HG02885 (cell line): Measurements from ENCODE around the gene PLD5.
A peak's percentile ranks its signal among the peaks of the same experiment; 100 is the strongest.

ENCODE experiments used
- ATAC-seq: cut with Tn5 transposase; IDR thresholded peaks from one replicate; pipeline ENCODE4 v1.9.1; 2021; ENCODE audit warnings: mild to moderate bottlenecking; ENCODE audit not compliant: unreplicated experiment, poor library complexity

Gene PLD5

DNA sequence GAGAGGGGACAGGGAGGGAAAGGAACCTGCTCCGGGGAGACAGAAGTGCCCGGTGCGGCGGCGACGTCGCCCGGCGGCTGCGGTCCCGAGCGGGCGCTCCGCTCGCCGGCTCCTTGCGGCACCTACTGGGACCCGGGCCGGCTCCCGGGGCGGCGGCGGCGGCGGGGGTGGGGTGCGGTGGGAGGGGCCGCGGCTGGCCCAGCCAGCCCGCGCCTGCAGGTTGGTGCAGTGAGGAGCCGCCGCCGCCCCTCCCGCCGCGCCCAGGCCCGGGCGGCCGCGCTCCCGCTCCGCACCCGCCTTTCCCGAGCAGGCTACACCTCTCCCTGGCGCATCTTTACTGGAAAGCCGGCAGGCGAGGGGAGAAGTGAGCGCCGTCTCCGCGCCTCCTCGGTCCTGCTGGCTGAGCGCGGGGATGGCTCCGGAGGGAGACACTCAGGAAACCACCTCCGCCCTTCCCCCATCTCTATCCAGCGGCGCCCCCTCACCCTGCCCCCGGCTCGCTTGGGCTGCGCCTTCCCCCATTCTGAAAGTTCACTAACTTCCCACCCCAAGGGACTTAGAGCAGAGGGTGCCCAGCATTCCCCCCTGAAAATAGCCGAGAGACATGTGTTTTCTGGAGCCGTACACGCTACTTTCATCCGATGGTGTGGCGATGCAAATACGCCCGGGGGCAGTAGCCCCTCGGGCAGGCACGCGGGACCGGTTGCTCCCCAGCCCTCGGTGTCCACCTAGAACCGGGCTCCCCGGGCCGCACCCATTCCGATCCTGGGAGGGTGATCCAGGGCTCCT lies at the start of gene PLD5:
Gene PLD5, minus strand, starts transcription at position 127 of the 789 bp plus-strand sequence.
- no peak for ATAC-seq

DNA sequence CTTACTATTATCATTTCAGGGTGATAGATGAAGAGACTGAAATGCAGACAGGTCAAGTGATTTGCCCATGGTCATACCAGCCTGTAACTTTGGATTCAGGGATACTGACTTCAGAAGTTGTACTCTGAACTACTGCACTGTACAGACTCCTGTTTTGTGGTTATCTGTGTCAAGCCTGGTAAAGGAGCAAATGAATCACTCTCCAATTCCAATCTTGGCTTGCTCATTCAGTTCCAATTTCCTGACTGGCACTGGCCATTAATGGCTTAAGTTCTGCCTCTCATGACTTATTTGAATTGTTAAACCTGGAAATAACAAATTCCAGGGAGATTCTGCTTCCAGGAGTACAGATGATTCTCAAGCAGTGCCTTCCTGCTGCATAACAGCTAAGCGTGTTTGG lies 45.4 kb upstream of the PLD5 start:
- ATAC-seq, result no peak

DNA sequence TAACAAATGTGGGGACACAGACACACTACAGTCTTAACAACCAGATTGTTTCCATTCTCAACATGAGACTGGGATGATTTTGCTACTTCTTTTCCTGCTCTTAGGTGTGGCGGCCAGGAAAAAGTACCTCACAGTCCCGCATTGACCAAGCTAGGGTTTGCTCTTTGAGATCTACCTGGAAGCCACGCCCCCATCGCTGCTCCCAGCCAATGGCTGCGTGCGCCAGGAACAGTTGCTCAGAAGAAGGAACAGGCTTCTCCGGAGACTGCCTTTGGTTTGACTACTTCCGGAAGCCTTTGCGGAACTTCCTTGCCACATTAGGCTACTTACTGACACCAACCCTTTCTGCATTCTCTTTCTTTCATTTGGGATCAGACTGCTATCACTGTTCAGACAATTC lies 44.2 kb upstream of the PLD5 start:
- no peak for ATAC-seq

DNA sequence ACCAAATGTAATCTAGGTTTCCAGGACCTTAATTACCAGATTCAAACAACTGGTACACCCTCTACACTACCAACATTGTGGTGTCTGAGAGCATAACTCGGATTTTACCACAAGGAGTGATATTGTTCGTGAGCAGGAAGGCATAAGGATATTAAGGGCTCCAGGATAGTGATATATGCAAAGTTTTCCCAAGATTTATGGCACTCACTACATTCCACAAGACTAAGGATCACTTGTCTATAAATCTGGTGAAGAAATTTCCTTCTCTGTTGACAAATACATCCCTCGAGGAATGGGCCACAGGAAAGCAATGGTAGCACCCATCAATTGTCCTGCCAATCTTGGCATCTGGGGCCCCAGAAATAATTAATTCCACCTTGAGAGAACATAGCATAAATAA lies 43.1 kb upstream of the PLD5 start:
- no peak for ATAC-seq

DNA sequence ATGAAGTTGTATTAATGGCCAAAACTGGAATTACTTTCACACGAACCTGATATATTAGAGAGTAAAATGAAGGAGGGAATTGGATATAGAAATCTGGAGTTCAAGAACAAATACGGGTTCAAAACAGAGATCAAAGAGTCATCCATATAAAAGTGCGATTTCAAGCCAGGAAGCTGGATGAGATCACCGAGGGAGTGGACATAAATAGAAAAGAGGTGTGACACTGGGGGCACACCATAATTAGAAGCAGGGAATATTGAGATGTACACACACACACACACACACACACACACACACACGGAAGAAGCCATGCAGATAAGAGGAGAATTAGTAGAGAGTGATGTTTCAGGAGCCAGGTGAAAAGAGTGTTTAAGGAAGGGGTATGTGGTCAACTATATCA lies 32.3 kb upstream of the PLD5 start:
- no peak for ATAC-seq

DNA sequence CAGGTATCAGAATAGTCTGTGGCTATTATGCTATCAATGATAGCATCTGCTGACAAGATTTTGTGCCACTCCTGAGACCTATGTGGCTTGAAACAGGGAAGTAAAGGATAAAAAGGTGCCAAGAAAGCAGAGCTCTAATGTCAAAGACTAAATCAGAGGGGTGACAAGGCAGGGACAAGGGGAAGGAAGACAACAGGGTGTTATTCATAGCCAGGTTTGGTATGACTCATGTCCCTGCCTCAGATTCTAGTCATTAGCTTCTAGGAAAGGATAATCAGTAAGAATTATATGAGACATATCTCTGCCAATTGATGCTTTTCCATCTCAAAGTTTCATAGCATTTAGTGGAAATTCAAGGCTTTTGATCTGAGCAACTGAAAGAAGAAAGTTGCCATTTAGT lies 31.8 kb upstream of the PLD5 start:
- no peak for ATAC-seq

DNA sequence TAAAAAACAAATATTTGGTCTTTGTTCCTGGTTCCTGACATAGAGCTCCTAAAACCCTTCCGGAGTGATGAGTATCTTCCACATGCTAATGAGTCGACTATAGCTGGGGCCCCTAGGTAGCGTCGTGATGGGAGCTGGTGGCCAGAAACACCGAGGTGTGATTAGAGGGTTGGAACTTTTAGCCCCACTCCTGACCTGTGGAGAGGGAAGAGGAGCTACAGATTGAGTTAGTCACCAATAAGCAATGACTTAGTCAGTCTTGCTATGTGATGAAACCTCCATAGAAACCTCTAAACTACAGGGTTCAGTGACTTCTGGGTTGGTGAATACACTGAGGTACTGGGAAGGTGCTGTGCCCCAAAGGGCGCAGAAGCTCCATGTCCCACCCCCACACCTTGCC lies 30.1 kb upstream of the PLD5 start:
- no peak for ATAC-seq

DNA sequence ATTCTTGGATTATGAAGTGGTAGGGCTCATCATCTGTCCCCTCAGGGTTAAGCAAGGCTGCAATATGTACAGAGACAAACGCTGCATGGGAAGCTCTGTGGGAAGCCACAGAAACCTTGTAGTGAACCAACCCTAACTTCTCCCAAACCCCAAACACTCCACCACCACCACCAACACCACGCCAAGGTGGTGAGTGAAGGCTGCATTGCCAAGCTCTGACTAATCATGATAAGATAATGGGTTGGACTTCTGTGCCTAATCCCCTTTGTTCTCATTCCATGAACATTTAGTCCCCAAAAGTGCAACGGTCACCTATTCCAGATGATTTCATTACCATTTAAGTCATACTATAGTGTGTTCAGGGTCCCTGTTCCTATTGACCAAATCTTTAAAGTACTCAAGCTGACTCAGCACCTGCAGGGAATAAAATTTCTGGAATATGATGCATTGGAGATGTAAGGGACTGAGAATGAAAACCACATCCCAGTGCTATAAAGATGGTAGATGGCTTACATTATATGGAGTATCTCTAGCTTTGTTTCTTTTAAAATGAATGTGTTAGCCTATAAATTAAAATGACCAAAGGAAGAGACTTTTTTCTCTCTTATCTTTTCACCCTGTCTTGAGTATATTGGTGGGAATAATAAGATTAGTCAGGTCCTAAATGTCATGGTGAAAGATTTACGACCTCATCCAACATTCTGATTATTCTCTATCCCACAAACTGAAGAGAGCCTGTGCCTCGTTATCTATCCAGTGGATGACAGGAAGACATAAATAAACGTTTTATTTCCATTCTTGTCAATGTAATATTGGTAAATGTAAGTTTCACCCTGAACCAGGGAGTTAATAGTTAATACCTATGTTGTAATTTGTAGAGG lies 22.6 kb upstream of the PLD5 start:
- no peak for ATAC-seq

DNA sequence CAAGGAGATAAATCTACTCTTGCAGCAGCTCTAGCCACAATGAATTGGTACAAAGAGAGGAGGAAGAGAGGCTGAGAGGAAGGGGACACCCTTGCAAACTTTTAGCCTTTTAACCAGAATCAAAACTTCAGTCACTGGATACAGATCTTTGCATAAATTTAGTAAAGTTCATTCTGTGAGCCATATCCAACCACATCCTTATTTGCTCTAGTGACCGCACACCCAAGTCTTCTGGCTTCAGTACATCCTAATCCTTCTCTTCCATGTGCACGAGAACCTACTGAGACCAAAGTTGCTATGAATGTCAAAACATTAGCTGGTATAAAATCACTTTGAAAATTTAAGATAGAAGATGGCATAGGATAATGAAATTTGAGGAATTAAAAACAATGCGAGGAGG lies 21.9 kb upstream of the PLD5 start:
- no peak for ATAC-seq

DNA sequence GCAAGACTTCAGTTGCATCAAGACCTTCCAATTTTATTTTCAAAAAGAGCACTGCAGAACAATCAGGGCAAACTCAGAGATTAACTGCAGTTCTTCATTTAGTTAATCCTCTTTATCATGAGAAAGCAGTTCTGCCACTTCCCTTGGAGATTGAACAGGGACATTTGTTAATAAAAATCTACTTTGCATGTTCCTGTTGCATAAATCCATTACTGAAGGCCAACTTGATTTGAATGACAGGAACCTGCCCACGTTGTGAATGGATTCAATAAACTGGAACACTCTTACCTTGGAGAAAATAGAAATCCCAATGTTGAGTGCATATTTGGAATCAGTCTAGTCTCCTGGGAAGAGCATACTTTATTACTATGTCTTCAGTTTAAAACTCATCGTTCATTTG lies 19.6 kb upstream of the PLD5 start:
- no peak for ATAC-seq

DNA sequence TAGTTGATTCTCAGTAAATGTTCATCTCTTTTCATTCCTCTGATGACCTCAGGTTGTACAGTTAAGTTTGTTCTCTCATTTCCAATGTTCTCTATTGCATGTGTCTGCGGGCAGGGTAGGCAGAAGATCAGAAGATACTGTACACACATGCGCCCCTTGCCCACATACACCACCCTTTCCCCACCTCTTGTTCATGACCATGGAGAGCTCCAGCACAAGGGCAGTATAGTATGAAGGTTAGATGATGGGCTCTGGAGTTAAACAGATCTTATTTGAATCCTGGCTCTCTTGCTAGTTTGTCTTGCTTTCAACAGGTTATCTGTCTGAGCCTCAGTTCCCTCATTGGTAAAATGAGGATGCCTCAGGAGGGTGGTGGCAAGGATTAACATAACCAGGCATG lies 17.8 kb upstream of the PLD5 start:
- no peak for ATAC-seq

DNA sequence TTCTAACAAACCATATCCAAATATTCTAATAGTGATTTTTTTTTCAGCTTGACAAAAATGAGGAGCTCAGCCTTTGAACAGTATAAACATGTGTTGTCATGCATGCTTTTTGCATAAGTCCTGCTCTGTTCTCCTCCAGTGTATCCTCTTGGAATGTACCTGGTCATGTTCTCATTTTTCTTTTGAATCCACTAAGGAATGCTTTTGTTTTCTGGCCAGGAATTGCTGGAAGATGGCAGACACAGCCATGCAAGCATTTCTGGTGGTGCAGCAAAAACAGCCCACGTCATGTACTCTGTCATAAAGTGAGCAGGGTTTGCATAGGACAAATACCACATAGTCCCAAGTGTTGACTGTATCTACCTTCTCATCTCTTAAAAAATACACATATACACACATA lies 11.5 kb upstream of the PLD5 start:
- ATAC-seq, result no peak

DNA sequence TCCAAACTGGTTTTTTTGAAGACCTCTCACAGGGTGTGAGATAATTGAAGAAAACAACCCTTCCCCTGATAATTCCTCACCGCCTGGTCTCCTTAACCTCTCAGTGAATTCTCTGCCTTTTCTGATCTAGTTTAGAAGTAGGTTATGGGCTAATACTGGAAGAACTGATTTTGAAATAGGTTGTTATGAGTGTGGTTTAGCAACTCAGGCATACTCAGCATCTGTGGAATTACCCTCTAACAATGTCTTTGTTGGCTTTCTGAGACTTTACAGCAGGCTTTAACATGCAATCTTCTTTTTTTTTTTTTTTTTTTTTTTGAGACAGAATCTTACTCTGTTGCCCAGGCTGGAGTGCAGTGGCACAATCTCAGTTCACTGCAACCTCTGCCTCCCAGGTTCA lies 10.3 kb upstream of the PLD5 start:
- no peak for ATAC-seq

DNA sequence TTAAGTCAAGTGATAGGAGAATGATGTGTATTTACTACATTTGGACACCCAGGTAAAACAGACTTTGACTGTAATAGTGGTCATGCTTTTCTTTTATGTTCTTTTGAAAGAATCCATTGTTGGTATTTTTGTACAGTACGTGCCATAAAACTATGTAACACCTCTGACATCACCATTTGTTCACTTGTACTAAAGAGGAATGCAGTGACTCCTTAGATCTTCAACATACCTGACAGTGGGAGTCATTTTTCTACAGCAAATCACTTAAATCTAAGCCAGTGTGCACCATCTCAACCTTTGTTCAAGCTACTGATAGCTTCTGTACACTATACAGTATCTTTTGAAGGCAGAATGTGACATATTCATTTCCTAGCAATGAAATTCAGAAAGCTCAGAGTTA lies 6.3 kb upstream of the PLD5 start:
- ATAC-seq, result no peak

DNA sequence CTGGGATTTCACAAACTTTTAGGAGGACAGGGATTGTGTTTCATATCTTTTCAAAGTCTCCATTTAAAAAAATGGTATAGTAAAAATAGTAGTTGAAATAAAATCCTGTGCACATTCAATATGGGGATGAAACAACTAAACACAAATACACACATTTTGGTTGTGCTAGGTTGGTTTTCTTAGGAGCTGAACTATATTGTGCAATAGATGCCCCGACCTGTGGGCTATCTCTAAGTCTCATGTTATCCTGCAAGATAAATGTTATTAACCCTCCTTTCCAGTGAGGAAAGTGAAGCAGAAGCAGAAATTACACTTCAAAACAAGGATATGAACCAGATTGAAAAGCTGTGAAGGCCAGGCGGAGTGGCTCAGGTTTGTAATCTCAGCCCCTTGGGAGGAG lies 1.3 kb upstream of the PLD5 start:
- ATAC-seq, result no peak

DNA sequence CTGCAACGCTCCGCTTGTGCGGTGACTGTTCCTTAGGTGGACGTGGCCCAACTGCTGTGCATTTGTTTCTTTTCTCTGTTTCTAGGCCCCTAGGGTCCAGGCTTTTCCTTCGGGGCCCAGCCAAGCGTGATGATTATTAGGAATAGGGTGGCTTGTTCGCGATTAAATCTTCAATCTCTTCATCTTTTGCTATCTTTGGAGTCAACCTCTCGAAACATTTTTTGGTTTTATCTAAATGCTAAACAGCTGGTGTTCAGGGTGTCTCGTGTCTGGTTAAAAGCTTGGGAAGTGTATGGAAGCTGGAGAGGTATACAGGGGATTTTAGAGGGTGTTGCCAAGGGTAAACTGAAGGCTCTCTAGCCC lies 844 bp upstream of the PLD5 start:
- no peak for ATAC-seq

DNA sequence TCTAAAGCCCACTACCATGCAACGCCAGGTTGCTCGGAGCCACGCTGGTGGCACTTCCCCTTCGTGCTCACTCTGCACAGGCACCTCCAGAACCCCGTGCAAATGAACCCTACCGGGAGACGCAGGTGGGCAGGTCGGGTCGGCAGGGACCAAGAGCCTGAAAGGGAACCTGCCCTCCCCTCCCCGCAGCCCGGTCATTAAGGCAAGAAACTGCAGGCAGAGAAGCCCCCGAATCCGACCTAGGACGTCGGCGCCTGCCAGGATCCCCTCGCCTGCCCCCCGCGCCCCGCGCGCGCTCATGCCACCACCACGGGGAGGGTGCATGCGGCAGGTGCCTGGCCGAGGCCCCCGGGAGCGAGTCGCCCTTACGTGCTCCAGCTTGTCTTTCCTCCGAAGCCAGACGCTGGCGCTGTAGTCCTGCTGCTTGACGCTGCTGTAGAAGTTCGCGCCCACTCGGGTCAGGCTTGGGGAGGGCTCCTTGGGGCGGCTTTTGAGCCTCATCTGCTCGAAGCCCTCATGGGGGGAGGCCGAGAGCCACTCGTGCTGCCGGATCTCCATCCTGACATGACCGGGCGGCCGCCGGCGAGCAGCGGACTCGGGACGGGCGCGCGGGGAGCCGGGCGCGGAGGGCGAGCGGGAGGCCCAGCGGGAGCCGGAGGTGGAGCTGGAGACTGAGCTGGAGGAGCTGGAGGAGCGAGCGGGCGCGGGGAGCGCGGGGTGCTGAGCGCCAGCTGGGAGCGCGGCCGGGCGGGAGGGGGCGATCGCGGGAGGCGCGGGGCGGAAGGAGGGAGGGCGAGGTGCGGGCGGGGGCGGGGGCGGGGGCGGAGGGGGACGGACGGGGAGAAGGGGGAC lies 552 bp downstream of the PLD5 start:
- peak; percentile 31 for ATAC-seq

DNA sequence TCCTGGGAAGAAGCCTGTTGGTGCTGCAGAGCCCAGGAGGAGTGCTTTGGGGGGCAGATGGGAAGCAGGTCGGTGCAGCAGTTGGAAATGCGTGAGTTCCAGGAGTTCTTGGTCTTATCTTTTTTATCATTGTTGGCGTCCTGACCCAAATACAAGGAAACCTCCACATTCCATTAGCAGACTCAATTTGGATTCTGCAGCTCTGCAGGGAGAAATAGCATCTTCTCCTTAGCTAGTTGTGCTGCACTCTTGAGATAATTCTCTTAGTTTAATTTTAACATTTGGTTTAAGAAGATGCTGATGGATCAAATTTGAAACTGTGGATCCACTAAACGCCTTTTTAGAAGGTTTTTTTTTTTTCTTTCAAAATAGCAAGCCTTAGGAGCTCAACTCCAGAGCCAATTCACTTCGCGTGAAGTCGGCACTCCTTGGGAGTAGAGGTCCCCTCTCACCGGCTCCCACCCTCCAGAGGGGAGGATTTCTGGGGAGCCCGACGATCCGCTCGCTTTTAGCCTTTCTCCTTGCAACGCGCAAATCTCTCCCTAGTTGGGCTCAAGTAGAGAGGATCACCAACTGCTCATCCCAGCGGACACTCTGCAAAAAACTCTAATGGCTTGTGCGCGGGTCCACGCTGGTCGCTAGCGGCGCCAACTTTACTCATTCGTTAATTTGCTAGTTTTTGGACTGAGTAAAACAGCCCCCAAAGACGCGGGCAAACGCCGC lies 1.3 kb downstream of the PLD5 start:
- ATAC-seq, result no peak

DNA sequence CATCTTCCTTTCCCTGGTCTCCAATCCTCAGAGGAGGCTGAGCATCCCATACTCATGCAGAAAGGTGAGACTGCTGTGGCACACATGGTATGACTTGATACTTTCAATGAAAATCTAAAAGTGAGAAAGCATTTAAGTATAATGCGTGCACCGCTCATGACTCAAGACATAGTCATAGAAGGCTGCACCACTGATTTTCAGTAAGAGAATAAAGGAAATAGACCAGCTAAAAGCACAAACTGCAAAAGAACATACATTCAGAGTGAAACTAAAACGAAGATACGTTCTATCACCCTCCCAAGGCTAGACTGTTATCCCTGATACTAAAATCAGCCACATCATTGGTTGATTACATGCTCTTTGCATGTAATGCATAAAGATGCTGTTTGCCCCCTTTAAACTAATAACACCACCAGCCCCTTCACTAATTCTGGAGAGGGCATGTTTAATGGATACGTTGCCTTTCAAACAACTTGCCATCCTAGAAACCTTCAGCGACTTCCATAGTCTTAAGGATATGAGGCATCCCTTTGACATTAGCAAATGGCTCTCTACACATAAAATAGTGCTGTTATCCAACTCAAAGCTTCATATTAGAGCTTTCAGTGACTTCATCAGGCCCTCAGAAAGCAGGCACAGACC lies 2.1 kb downstream of the PLD5 start:
- no peak for ATAC-seq

DNA sequence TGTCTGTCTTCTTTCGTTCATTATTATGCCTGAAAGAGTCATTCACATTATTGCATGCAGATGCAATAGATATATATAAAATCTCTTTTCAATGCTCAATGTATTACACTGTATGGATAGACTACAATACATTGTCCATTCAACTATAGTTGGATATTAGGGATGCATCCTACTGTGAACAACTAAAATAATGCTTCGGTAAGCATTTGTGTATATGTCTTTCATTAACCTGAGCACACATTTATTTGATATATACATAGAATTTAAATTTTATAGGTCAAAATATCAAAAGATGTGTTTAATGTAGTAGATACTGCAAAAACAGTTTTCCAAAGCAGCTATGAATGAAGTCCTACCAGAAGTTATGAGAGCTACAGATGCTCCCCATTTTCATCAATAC lies 8.9 kb downstream of the PLD5 start:
- ATAC-seq, result no peak
